Subcutaneous abdominal adipose tissue (tissue), 5 donors: ENCODE data around the gene ALCAM.
"Not testable (repeated sequence)": the region's sequence is repeated elsewhere in the genome, so short reads cannot be mapped to it uniquely, and the experiment has no call there.

ENCODE experiments used
- H3K27ac ChIP-seq: one replicate; pipeline ENCODE4 v1.7.0; 2013; ENCODE audit warnings: low read depth, mild to moderate bottlenecking, inconsistent platforms, low read length, moderate library complexity
- H3K27me3 ChIP-seq, 5 donors: one replicate each; pipeline ENCODE4 v1.7.0; 2013; ENCODE audit warnings: low read length in 5 of 5, inconsistent platforms in 1 of 5; ENCODE audit not compliant: control insufficient read depth in 5 of 5, insufficient read depth in 4 of 5
- H3K36me3 ChIP-seq, 5 donors: one replicate each; pipeline ENCODE4 v1.7.0; 2013; ENCODE audit warnings: low read length in 5 of 5; ENCODE audit not compliant: control insufficient read depth in 5 of 5, insufficient read depth in 5 of 5
- H3K4me1 ChIP-seq, 5 donors: one replicate each; pipeline ENCODE4 v1.7.0; 2013; ENCODE audit warnings: low read length in 5 of 5, mild to moderate bottlenecking in 3 of 5, moderate library complexity in 1 of 5; ENCODE audit not compliant: control insufficient read depth in 5 of 5, insufficient read depth in 5 of 5
- H3K4me3 ChIP-seq, 5 donors: one replicate each; pipeline ENCODE4 v1.7.0; 2013; ENCODE audit warnings: low read length in 5 of 5, low read depth in 1 of 5
- H3K9ac ChIP-seq, 5 donors: one replicate each; pipeline ENCODE4 v1.7.0; 2013; ENCODE audit warnings: low read length in 5 of 5, mild to moderate bottlenecking in 4 of 5, moderate library complexity in 3 of 5
- H3K9me3 ChIP-seq, 5 donors: one replicate each; pipeline ENCODE4 v1.7.0; 2013; ENCODE audit warnings: low read length in 5 of 5; ENCODE audit not compliant: control insufficient read depth in 5 of 5
- donor health status: healthy.
- donor health status: healthy.
- donor health status: healthy.
- donor health status: healthy.
- donor health status: healthy.

The ALCAM gene

GRCh38 chr3:105385819-105386508 is 19.3 kb downstream of the ALCAM start:
- no peak overlapping the region for H3K27ac ChIP-seq
- no peak overlapping the region for H3K4me3 ChIP-seq
- H3K27me3 ChIP-seq: no peaks in the 10 kb centered on the region

GRCh38 chr3:105387122-105387751 is 20.5 kb downstream of the ALCAM start:
- H3K4me3 ChIP-seq: no peak overlapping the region
- no peaks in the 10 kb centered on the region for H3K4me1 ChIP-seq
- no peaks in the 10 kb centered on the region for H3K27me3 ChIP-seq
- no peaks in the 10 kb centered on the region for H3K36me3 ChIP-seq
- peaks cover 0 to 14% (median 10%) of the 10 kb centered on the region in 5 donors for H3K9me3 ChIP-seq
- no peak overlapping the region for H3K27ac ChIP-seq
- H3K9ac ChIP-seq: no peak overlapping the region

More at GRCh38 chr3:105385819-105386508, 19.3 kb downstream of the ALCAM start:
- Histone ChIP-seq H3K36me3 (no peaks in the 10 kb centered on the region), H3K9me3 (peaks cover 0 to 8% (median 3%) of the 10 kb centered on the region in 5 donors), H3K4me1 (no peaks in the 10 kb centered on the region), H3K9ac (no peak overlapping the region)

- Histone ChIP-seq H3K9ac (no peak overlapping the region), H3K9me3 (peaks cover 0 to 16% (median 13%) of the 10 kb centered on the region in 5 donors), H3K36me3 (no peaks in the 10 kb centered on the region), H3K27me3 (no peaks in the 10 kb centered on the region), H3K4me1 (no peaks in the 10 kb centered on the region), H3K27ac (no peak overlapping the region), H3K4me3 (no peak overlapping the region)
Measured at GRCh38 chr3:105388176-105388575, 21.5 kb downstream of the ALCAM start.

GRCh38 chr3:105389759-105390158 is 23.1 kb downstream of the ALCAM start:
- H3K4me1 ChIP-seq, H3K27ac ChIP-seq, H3K9ac ChIP-seq, H3K27me3 ChIP-seq, H3K4me3 ChIP-seq, H3K36me3 ChIP-seq: not testable (repeated sequence)
- H3K9me3 ChIP-seq: peaks cover 0 to 16% (median 13%) of the 10 kb centered on the region in 5 donors

- not testable (repeated sequence) for H3K9ac ChIP-seq, H3K27ac ChIP-seq, H3K4me1 ChIP-seq, H3K4me3 ChIP-seq, H3K27me3 ChIP-seq, H3K36me3 ChIP-seq
- H3K9me3 ChIP-seq: peaks cover 0 to 16% (median 13%) of the 10 kb centered on the region in 5 donors
Measured at GRCh38 chr3:105392598-105392997, 25.9 kb downstream of the ALCAM start.

- Histone ChIP-seq H3K9me3 (peaks cover 0 to 16% (median 13%) of the 10 kb centered on the region in 5 donors), H3K27ac (no peak overlapping the region), H3K36me3 (no peaks in the 10 kb centered on the region), H3K4me1 (no peaks in the 10 kb centered on the region), H3K27me3 (no peaks in the 10 kb centered on the region), H3K4me3 (no peak overlapping the region), H3K9ac (no peak overlapping the region)
Measured at GRCh38 chr3:105394177-105394576, 27.5 kb downstream of the ALCAM start.

GRCh38 chr3:105397974-105398373 is 31.3 kb downstream of the ALCAM start:
- no peaks in the 10 kb centered on the region for H3K27me3 ChIP-seq
- no peak overlapping the region for H3K9ac ChIP-seq
- H3K4me1 ChIP-seq: no peaks in the 10 kb centered on the region
- H3K27ac ChIP-seq: no peak overlapping the region
- no peaks in the 10 kb centered on the region for H3K9me3 ChIP-seq
- no peaks in the 10 kb centered on the region for H3K36me3 ChIP-seq
- H3K4me3 ChIP-seq: no peak overlapping the region

DNA sequence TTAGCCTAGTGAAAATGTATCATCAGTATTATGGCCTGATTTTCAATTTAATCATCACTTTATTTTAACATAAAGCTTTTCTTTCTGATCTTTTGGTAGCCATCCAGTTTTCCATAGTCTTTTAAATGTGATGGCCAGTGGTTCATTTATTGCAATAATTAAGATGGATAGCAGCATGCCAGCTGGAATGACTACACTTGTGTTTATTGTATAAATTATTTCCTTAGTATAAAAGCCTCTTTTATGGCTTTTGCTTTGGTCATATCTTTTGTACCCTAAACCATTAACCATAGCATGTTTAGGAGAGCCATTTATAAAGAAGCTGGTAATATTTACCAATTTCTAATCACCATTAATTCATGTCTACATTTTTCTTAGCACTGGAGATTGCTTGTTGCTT is 31.7 kb downstream of the ALCAM start:
- Histone ChIP-seq H3K36me3 (no peaks in the 10 kb centered on the region), H3K27ac (no peak overlapping the region), H3K4me3 (no peak overlapping the region), H3K9ac (no peak overlapping the region), H3K9me3 (no peaks in the 10 kb centered on the region), H3K4me1 (no peaks in the 10 kb centered on the region), H3K27me3 (no peaks in the 10 kb centered on the region)

GRCh38 chr3:105399062-105399461 is 32.4 kb downstream of the ALCAM start:
- Histone ChIP-seq H3K9me3 (peaks cover 0 to 3% (median 0%) of the 10 kb centered on the region in 5 donors), H3K9ac (no peak overlapping the region), H3K27me3 (no peaks in the 10 kb centered on the region), H3K36me3 (no peaks in the 10 kb centered on the region), H3K4me1 (no peaks in the 10 kb centered on the region), H3K27ac (no peak overlapping the region), H3K4me3 (no peak overlapping the region)

GRCh38 chr3:105399611-105400010 is 32.9 kb downstream of the ALCAM start:
- H3K4me1 ChIP-seq: no peaks in the 10 kb centered on the region
- H3K27ac ChIP-seq: no peak overlapping the region
- no peaks in the 10 kb centered on the region for H3K36me3 ChIP-seq
- H3K9ac ChIP-seq: no peak overlapping the region
- peaks cover 0 to 4% (median 0%) of the 10 kb centered on the region in 5 donors for H3K9me3 ChIP-seq
- H3K4me3 ChIP-seq: no peak overlapping the region
- H3K27me3 ChIP-seq: no peaks in the 10 kb centered on the region
